DND-41 (cell line): ENCODE data around the gene EPHB3.

ENCODE experiments used
- ATAC-seq: fragments of 200-7000 bp; cut with Tn5 transposase; 3 replicates; pipeline ENCODE4 v1.9.1; 2021; ENCODE audit warnings: low read depth; ENCODE audit not compliant: insufficient read depth
- DNase-seq: peaks from one replicate; pipeline ENCODE4 v3.0.0-alpha.2; 2020
- H2AFZ ChIP-seq: 2 replicates; pipeline ENCODE4 v1.6.0; 2012; ENCODE audit warnings: low read depth, low read length
- H3K27ac ChIP-seq: 2 replicates; pipeline ENCODE4 v1.5.1; 2012; ENCODE audit warnings: low read length, inconsistent platforms
- H3K27me3 ChIP-seq: fragments of 200-600 bp; sonication (generic); 2 replicates; pipeline ENCODE4 v1.6.0; 2012; ENCODE audit warnings: low read length, mild to moderate bottlenecking, inconsistent platforms; ENCODE audit not compliant: insufficient read depth, poor library complexity
- H3K36me3 ChIP-seq: 2 replicates; pipeline ENCODE4 v1.5.1; 2012; ENCODE audit warnings: low read length, inconsistent platforms; ENCODE audit not compliant: insufficient read depth
- H3K4me1 ChIP-seq: 2 replicates; pipeline ENCODE4 v1.5.1; 2012; ENCODE audit warnings: mild to moderate bottlenecking, low read length; ENCODE audit not compliant: insufficient read depth
- H3K4me2 ChIP-seq: 2 replicates; pipeline ENCODE4 v1.6.0; 2012; ENCODE audit warnings: mild to moderate bottlenecking, moderate library complexity, low read length, inconsistent platforms; ENCODE audit not compliant: insufficient read depth
- H3K4me3 ChIP-seq, 2 experiments: fragments of 200-600 bp in 1 of 2; shearing (Covaris generic) in 1 of 2; 2 replicates each; pipeline ENCODE4 v1.5.1; 2012 to 2016; ENCODE audit warnings: inconsistent platforms in 2 of 2, low read length in 2 of 2, mild to moderate bottlenecking in 2 of 2, low read depth in 1 of 2, moderate library complexity in 1 of 2
- H3K79me2 ChIP-seq: 2 replicates; pipeline ENCODE4 v1.6.0; 2012; ENCODE audit warnings: low read length, inconsistent platforms; ENCODE audit not compliant: insufficient read depth
- H3K9ac ChIP-seq: 2 replicates; pipeline ENCODE4 v1.6.0; 2012; ENCODE audit warnings: low read depth, mild to moderate bottlenecking, inconsistent platforms, low read length, moderate library complexity
- H3K9me3 ChIP-seq: 2 replicates; pipeline ENCODE4 v1.5.1; 2012; ENCODE audit warnings: low read length, moderate library complexity, mild to moderate bottlenecking, inconsistent platforms; ENCODE audit not compliant: insufficient read depth, severe bottlenecking
- H4K20me1 ChIP-seq: 2 replicates; pipeline ENCODE4 v1.6.0; 2012; ENCODE audit warnings: low read length; ENCODE audit not compliant: insufficient read depth
- CTCF ChIP-seq: IDR thresholded peaks from 2 replicates; pipeline ENCODE4 v1.5.1; 2012; ENCODE audit warnings: borderline replicate concordance, low read length, moderate library complexity, mild to moderate bottlenecking; ENCODE audit not compliant: poor library complexity, severe bottlenecking; ENCODE audit errors: extremely low read depth
- EZH2 ChIP-seq: IDR thresholded peaks from 3 replicates; pipeline ENCODE4 v1.6.1; 2012; ENCODE audit warnings: borderline replicate concordance, low read depth, mild to moderate bottlenecking, moderate library complexity, low read length, inconsistent platforms; ENCODE audit not compliant: severe bottlenecking

The EPHB3 gene

GRCh38 chr3:184566441-184567414, 5.1 kb downstream of the EPHB3 start:
- Histone ChIP-seq H3K4me3 (no peak overlapping the region), H3K27me3 (peaks cover 16% of the 10 kb centered on the region), H3K4me2 (no peak overlapping the region), H3K36me3 (no peaks in the 10 kb centered on the region), H3K9ac (no peak overlapping the region), H2AFZ (no peak overlapping the region), H4K20me1 (no peaks in the 10 kb centered on the region; the same call in 1 of the 2 replicates), H3K79me2 (no peaks in the 10 kb centered on the region), H3K27ac (no peak overlapping the region), H3K4me1 (no peaks in the 10 kb centered on the region), H3K9me3 (no peaks in the 10 kb centered on the region)
- ATAC-seq, result no peak
- DNase-seq, result no peak
- TF ChIP-seq CTCF (no peak), EZH2 (no peak)

- H3K4me1 ChIP-seq, result no peaks in the 10 kb centered on the region
- no peak overlapping the region for H3K9ac ChIP-seq
- TF ChIP-seq EZH2, result no peak
- no peak for TF ChIP-seq CTCF
- DNase-seq (no peak), ATAC-seq (no peak)
- H3K36me3 ChIP-seq, result no peaks in the 10 kb centered on the region
- no peak overlapping the region for H3K27ac ChIP-seq
- no peak overlapping the region for H2AFZ ChIP-seq
- H3K27me3 ChIP-seq, result peaks cover 16% of the 10 kb centered on the region
- peaks cover 5% of the 10 kb centered on the region; the same call in 1 of the 2 replicates for H4K20me1 ChIP-seq
- H3K4me3 ChIP-seq, result no peak overlapping the region
- no peak overlapping the region for H3K4me2 ChIP-seq
- H3K79me2 ChIP-seq, result no peaks in the 10 kb centered on the region
- H3K9me3 ChIP-seq, result no peaks in the 10 kb centered on the region
Observed at GRCh38 chr3:184567946-184568559, 6.5 kb downstream of the EPHB3 start.

GRCh38 chr3:184568560-184568923, 7.0 kb downstream of the EPHB3 start:
- ATAC-seq (no peak), DNase-seq (no peak)
- Histone ChIP-seq H3K4me2 (no peak overlapping the region), H3K9ac (no peak overlapping the region), H4K20me1 (peaks cover 5% of the 10 kb centered on the region; the same call in 1 of the 2 replicates), H3K27ac (no peak overlapping the region), H3K4me1 (no peaks in the 10 kb centered on the region), H2AFZ (no peak overlapping the region), H3K79me2 (no peaks in the 10 kb centered on the region), H3K27me3 (peaks cover 16% of the 10 kb centered on the region), H3K4me3 (no peak overlapping the region), H3K9me3 (no peaks in the 10 kb centered on the region), H3K36me3 (no peaks in the 10 kb centered on the region)
- TF ChIP-seq EZH2 (no peak), CTCF (no peak)
